GM23248 (cell line): Measurements from ENCODE around the gene SIGLEC14.

Experiments
- EZH2 ChIP-seq: fragments of 200-600 bp; sonication (generic); IDR thresholded peaks from 2 replicates; pipeline ENCODE4 v1.6.1; 2018; ENCODE audit warnings: antibody characterized with exemption, mild to moderate bottlenecking; ENCODE audit not compliant: insufficient read depth, poor library complexity, severe bottlenecking
- EZH2phosphoT487 ChIP-seq: fragments of 200-600 bp; sonication (generic); IDR thresholded peaks from 2 replicates; pipeline ENCODE4 v1.6.1; 2018; ENCODE audit warnings: antibody characterized with exemption, moderate library complexity, mild to moderate bottlenecking, low read depth; ENCODE audit not compliant: insufficient read depth

GRCh38 chr19:51593138-51593890 lies 53.3 kb downstream of the SIGLEC14 start:
- TF ChIP-seq EZH2phosphoT487 (no peak), EZH2 (no peak)
